PC-9 (cell line): ENCODE results near the gene ELANE. TPM values are rescaled to one million over a fixed set of nuclear protein-coding genes. Genes with fewer than 3 reads are reported as not detected.

ENCODE experiments used
- BruUV-seq: library from RNA; stranded (reverse); fragments of 400-500 nt; replicated peaks from 2 replicates; lab custom pipeline; 2021; lab: Mats Ljungman, UMichigan
- CTCF ChIA-PET: fragments of 300-600 bp; sonication (Branson Sonifier 250); formaldehyde crosslinking; loops from one replicate; lab custom pipeline; 2022; ENCODE audit warnings: antibody characterized with exemption; lab: Charles Lee
- POLR2A ChIA-PET: fragments of 300-600 bp; sonication (Branson Sonifier 250); formaldehyde crosslinking; loops from one replicate; lab custom pipeline; 2022; ENCODE audit warnings: antibody characterized with exemption; ENCODE audit not compliant: unreplicated experiment; lab: Charles Lee
- DNase-seq, 2 experiments: peaks; one replicate each; pipeline versions ENCODE4 v3.0.0 to v3.0.0-alpha.2; 2015 to 2022; ENCODE audit warnings: mixed read lengths in 1 of 2
- H2AFZ ChIP-seq: fragments of 200-600 bp; sonication (generic); 2 replicates; pipeline ENCODE4 v1.8.1; 2017; ENCODE audit warnings: antibody characterized with exemption
- H3F3A ChIP-seq: fragments of 200-600 bp; sonication (generic); 2 replicates; pipeline ENCODE4 v1.8.1; 2017; ENCODE audit warnings: antibody characterized with exemption, mild to moderate bottlenecking, low read depth; ENCODE audit not compliant: insufficient read depth
- H3K27ac ChIP-seq: fragments of 200-600 bp; sonication (generic); 2 replicates; pipeline ENCODE4 v1.6.1; 2016; ENCODE audit warnings: mixed run types
- H3K27me3 ChIP-seq: fragments of 200-600 bp; sonication (generic); 2 replicates; pipeline ENCODE4 v1.6.1; 2016; ENCODE audit warnings: low read depth, mixed run types; ENCODE audit not compliant: insufficient read depth
- H3K36me3 ChIP-seq: fragments of 200-600 bp; sonication (generic); 2 replicates; pipeline ENCODE4 v1.6.1; 2016; ENCODE audit warnings: low read depth, mixed run types
- H3K4me1 ChIP-seq: fragments of 200-600 bp; sonication (generic); replicated peaks from 2 replicates; pipeline ENCODE4 v1.6.1; 2016; ENCODE audit warnings: mixed run types; ENCODE audit not compliant: insufficient read depth
- H3K4me2 ChIP-seq: fragments of 200-600 bp; sonication (generic); 2 replicates; pipeline ENCODE4 v1.6.1; 2017; ENCODE audit warnings: mixed run types
- H3K4me3 ChIP-seq: fragments of 200-600 bp; sonication (generic); 2 replicates; pipeline ENCODE4 v1.6.1; 2016; ENCODE audit warnings: mixed run types
- H3K79me2 ChIP-seq: fragments of 200-600 bp; sonication (generic); 2 replicates; pipeline ENCODE4 v1.6.1; 2017; ENCODE audit warnings: low read depth, mixed run types
- H3K9me2 ChIP-seq: fragments of 200-600 bp; sonication (generic); 2 replicates; pipeline ENCODE4 v1.8.1; 2017; ENCODE audit warnings: mild to moderate bottlenecking; ENCODE audit not compliant: insufficient read depth
- H3K9me3 ChIP-seq: fragments of 200-600 bp; sonication (generic); 2 replicates; pipeline ENCODE4 v1.8.1; 2016; ENCODE audit warnings: low read depth; ENCODE audit not compliant: insufficient read depth
- H4K20me1 ChIP-seq: fragments of 200-600 bp; sonication (generic); 2 replicates; pipeline ENCODE4 v1.8.1; 2017; ENCODE audit not compliant: insufficient read depth
- CTCF ChIP-seq: fragments of 200-600 bp; sonication (generic); conservative IDR thresholded peaks from 2 replicates; pipeline ENCODE4 v1.6.1; 2017; ENCODE audit warnings: mixed run types, antibody characterized with exemption, mild to moderate bottlenecking, moderate library complexity
- EZH2 ChIP-seq: fragments of 200-600 bp; sonication (generic); IDR thresholded peaks from 2 replicates; pipeline ENCODE4 v1.8.0; 2017; ENCODE audit warnings: antibody characterized with exemption, low read depth
- intact Hi-C: fragments of 100-400 bp; cut with micrococcal nuclease; formaldehyde crosslinking; loops from one replicate; pipeline ENCODE4 v1.10.0; 2022; ENCODE audit not compliant: unreplicated experiment
- total RNA-seq: library from RNA; stranded (reverse); gene quantifications from 2 replicates; pipeline ENCODE4 v1.2.3, GENCODE V29; 2021

ELANE gene
- total RNA-seq, 1 experiment from 2014 or later, result not detected

GRCh38 chr19:824885-825284 lies 27.2 kb upstream of the ELANE start:
- intact Hi-C loops, result no loop called here
- ChIA-PET CTCF (interaction anchor here (0.5 to 0.7 kb wide), 2 partner anchors 10 to 89 kb away, joined by 10 to 14 read pairs; no protein-coding TSS in a partner anchor), POLR2A (no interaction called here)
- no peak overlapping the region for H2AFZ ChIP-seq
- H3K4me2 ChIP-seq, result no peak overlapping the region
- H3K36me3 ChIP-seq, result no peaks in the 10 kb centered on the region
- 0 out of 2 replicates have a peak, but pooled peaks cover 4% of the 10 kb centered on the region for H3K27me3 ChIP-seq
- no peak overlapping the region for H3K4me3 ChIP-seq
- TF ChIP-seq EZH2, result no peak
- H3K4me1 ChIP-seq, result peaks cover 6% of the 10 kb centered on the region
- no peaks in the 10 kb centered on the region for H4K20me1 ChIP-seq
- no peak overlapping the region for H3K27ac ChIP-seq
- no peaks in the 10 kb centered on the region for H3K9me3 ChIP-seq
- DNase-seq, result no peak
- BruUV-seq, result no TSS peak
- no peaks in the 10 kb centered on the region for H3K79me2 ChIP-seq
- H3K9me2 ChIP-seq, result no peaks in the 10 kb centered on the region
- peaks cover 11% of the 10 kb centered on the region; the same call in 1 of the 2 replicates for H3F3A ChIP-seq

- no peak overlapping the region for H3K27ac ChIP-seq
- peaks cover 6% of the 10 kb centered on the region for H3K4me1 ChIP-seq
- H3K4me2 ChIP-seq, result no peak overlapping the region
- H3F3A ChIP-seq, result peaks cover 6% of the 10 kb centered on the region; the same call in 1 of the 2 replicates
- no peaks in the 10 kb centered on the region for H3K9me2 ChIP-seq
- no peaks in the 10 kb centered on the region for H3K9me3 ChIP-seq
- H3K27me3 ChIP-seq, result 0 out of 2 replicates have a peak, but pooled peaks cover 4% of the 10 kb centered on the region
- ChIA-PET CTCF (no interaction called here), POLR2A (no interaction called here)
- H3K36me3 ChIP-seq, result no peaks in the 10 kb centered on the region
- no TSS peak for BruUV-seq
- no peaks in the 10 kb centered on the region for H4K20me1 ChIP-seq
- no peak overlapping the region for H2AFZ ChIP-seq
- no peak for DNase-seq
- intact Hi-C loops, result no loop called here
- no peak overlapping the region for H3K4me3 ChIP-seq
- H3K79me2 ChIP-seq, result no peaks in the 10 kb centered on the region
- TF ChIP-seq EZH2, result no peak
These were observed 26.0 kb upstream of the ELANE start for GRCh38 chr19:825897-826644.

- TF ChIP-seq CTCF (no peak), EZH2 (no peak)
- no peaks in the 10 kb centered on the region for H3K79me2 ChIP-seq
- ChIA-PET CTCF (no interaction called here), POLR2A (interaction anchor here (0.6 kb wide), 1 partner anchor 509 kb away, joined by 3 read pairs; no protein-coding TSS in a partner anchor)
- DNase-seq, result no peak
- no peaks in the 10 kb centered on the region for H3K36me3 ChIP-seq
- peaks cover 15% of the 10 kb centered on the region; the same call in 1 of the 2 replicates for H3K27me3 ChIP-seq
- intact Hi-C loops, result no loop called here
- H3K9me3 ChIP-seq, result no peaks in the 10 kb centered on the region
- peaks cover 6% of the 10 kb centered on the region for H3K4me1 ChIP-seq
- H3K4me2 ChIP-seq, result no peak overlapping the region
- no peak overlapping the region for H3K27ac ChIP-seq
- H3F3A ChIP-seq, result peaks cover 6% of the 10 kb centered on the region; the same call in 1 of the 2 replicates
- BruUV-seq, result no TSS peak
- no peaks in the 10 kb centered on the region for H3K9me2 ChIP-seq
- no peak overlapping the region for H3K4me3 ChIP-seq
- no peaks in the 10 kb centered on the region for H4K20me1 ChIP-seq
- no peak overlapping the region for H2AFZ ChIP-seq
These were observed 24.8 kb upstream of the ELANE start for GRCh38 chr19:827314-827709.

- TF ChIP-seq CTCF, result no peak
- no peak for TF ChIP-seq EZH2
- Histone ChIP-seq H4K20me1 (no peaks in the 10 kb centered on the region), H3K27me3 (peaks cover 15% of the 10 kb centered on the region; the same call in 1 of the 2 replicates), H3K79me2 (no peaks in the 10 kb centered on the region), H3K36me3 (no peaks in the 10 kb centered on the region), H3K4me3 (no peak within 1 kb of the TSS), H3K4me2 (no peak within 1 kb of the TSS), H3F3A (peaks cover 6% of the 10 kb centered on the region; the same call in 1 of the 2 replicates), H3K9me2 (no peaks in the 10 kb centered on the region), H3K27ac (no peak within 1 kb of the TSS), H3K4me1 (peaks cover 6% of the 10 kb centered on the region), H2AFZ (no peak within 1 kb of the TSS), H3K9me3 (no peaks in the 10 kb centered on the region)
- CTCF ChIA-PET, result no interaction called here
- DNase-seq, result peak in 1 of 2 experiments; percentile 32
- no TSS peak for BruUV-seq
- intact Hi-C loops, result no loop called here
- POLR2A ChIA-PET, result no interaction called here
These were observed 24.3 kb upstream of the ELANE start, which contains the start of gene AZU1 for GRCh38 chr19:827710-828321. Gene AZU1, plus strand, starts transcription at chr19:827837. Its CDS starts 10 bp downstream, at chr19:827847.
